HG03439 (cell line): ENCODE data around the gene ALKAL2.

Source experiments
- ATAC-seq: cut with Tn5 transposase; IDR thresholded peaks from one replicate; pipeline ENCODE4 v1.9.1; 2021; ENCODE audit warnings: mild to moderate bottlenecking, moderate library complexity; ENCODE audit not compliant: unreplicated experiment

The ALKAL2 gene

GRCh38 chr2:248724-249123 is 39.2 kb downstream of the ALKAL2 start:
- no peak for ATAC-seq

DNA sequence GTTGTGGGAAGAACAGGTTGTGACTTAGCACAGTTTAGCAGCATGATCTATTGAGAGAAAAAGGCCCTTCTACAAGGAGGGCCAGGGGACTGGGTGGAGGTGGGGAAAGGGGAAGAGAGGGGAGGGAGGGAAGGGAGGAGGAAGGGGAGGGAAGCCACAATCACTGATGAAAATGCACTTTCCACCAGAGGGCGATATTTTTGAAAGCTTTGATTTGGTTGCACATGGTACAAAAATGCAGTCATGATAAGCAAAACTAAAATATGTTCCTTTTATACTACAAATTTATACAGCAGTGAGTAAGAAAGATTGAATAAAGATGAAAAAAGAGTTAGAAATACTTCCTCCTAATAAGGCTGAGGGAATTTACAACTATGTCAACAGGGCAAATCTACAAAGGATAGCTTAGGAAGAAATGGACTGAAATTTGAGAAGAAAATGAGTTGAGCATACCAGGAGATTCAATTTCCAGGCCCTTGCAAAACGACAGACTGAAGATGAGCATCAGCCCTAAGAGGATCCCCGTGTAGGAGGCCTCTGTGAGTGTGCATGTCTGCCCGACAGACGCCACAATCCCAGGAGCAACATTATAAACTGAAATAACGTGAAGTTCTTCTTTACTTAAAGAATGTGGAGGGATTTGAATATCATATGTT is 41.3 kb downstream of the ALKAL2 start:
- no peak for ATAC-seq

GRCh38 chr2:244547-244946 is 43.3 kb downstream of the ALKAL2 start:
- ATAC-seq: no peak

- ATAC-seq: no peak
These were observed 49.0 kb downstream of the ALKAL2 start for GRCh38 chr2:238869-239268.

DNA sequence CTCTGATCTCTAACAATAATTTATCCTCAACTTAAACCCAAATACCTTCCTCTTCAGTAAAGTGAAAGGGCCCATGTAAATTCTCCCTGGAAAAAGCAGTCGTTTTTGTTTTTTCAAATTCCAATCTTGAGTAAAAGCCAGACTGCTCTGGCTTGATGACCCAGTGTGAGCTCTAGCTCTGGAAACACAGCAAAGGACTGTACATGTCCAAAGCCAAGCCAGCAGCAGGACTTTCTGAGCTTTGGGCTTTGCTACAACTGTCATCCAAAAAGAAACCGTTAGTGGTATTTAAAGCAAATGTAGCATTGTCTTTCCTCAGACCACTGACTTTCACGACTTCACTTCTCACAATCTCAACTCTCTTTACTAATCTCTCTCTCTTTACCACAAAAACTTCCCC is 49.5 kb downstream of the ALKAL2 start:
- ATAC-seq: no peak

GRCh38 chr2:237878-238277 is 50.0 kb downstream of the ALKAL2 start:
- no peak for ATAC-seq

DNA sequence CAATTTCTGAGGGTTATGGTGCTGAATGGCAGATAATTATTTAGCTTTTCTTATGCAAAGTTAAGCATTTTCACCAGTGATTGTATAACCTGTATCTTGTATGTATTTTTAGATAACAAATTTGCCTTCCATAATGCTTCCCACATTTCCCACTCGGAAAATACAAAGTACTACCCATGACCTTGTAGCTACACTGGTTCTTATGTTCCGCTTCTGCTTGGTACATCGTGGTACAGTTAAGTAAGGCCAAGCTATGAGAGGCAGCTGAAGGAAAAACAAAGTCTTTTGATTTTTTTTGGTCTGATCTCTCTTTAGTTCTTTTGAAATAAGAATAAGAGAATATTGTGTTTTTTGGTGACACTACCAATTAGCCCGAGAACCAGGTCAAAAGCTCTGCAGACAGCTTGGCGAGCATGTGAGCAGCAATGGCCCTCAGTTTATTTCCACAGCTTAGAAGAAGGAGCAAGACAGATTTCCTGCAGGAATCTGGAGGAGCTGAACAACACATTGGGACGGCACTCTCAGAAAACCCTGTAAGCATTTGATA is 50.8 kb downstream of the ALKAL2 start:
- ATAC-seq: no peak

DNA sequence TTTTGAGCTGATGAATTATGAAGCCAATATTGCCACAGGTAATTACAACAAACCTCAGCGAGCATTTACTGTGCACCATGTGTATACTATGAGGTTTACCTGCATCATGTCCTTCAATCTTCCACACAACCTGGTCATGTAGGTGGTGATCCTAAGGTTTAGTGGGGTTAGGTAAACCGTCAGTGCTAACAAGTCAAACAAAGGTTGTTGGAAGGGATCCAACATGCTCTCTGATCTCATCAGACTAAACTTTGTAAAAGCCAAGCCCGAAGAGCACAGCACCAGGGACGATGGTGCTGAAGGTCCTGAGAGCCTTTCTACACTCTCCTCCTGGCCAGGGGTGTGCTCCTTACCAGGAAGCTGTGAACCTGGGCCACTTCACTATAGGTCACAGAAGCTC is 53.5 kb downstream of the ALKAL2 start:
- ATAC-seq: no peak

- no peak for ATAC-seq
These were observed 54.9 kb downstream of the ALKAL2 start for GRCh38 chr2:233030-233429.

DNA sequence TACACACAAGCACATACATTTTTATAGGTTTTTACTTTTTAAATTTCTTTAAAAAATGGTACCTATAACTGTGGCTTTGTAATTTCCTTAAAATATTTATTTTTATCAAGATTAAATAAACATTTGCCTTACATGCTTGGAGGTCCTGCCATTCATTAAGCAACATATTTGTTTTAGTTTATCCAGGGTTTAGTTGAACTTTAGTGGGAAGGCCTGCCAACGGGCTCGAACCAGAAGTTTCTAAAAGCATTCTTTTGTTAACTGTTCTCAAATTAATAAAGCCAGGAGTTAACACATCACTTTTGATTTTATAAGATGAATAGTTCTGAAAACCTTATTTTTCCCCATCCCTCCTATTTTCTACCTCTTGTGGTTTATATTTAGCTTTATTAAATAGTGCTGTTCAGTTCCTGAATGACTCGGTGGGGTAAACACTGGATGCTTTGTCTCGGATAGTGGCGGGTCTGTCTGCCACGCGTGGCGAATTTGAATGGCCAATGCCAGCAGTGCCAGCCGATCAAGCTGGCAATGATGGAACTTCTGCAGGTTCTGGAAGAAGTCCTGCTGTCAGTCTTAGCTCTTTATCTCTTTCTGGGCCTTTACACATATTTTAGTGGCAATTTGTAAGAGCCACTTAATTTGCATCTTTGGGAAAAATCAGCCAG is 56.2 kb downstream of the ALKAL2 start:
- ATAC-seq: no peak
